Astrocyte (in vitro differentiated cells and primary cell): ENCODE results near the gene PLD5. TPM values are rescaled to one million over a fixed set of nuclear protein-coding genes. Genes with fewer than 3 reads are reported as not detected.
"Not testable (repeated sequence)": the region's sequence is repeated elsewhere in the genome, so short reads cannot be mapped to it uniquely, and the experiment has no call there.

ENCODE experiments used
- DNase-seq: peaks from one replicate; pipeline ENCODE4 v3.0.0-alpha.2; 2010; ENCODE audit warnings: low read depth
- FAIRE-seq: peaks from 2 replicates; lab custom pipeline; 2011; peaks lifted over from hg19 to GRCh38; lab: Jason Lieb, UNC
- H2AFZ ChIP-seq: 2 replicates; pipeline ENCODE4 v1.6.0; 2012; ENCODE audit warnings: low read depth, low read length, inconsistent platforms
- H3K27ac ChIP-seq: 2 replicates; pipeline ENCODE4 v1.5.1; 2011; ENCODE audit warnings: low read depth, low read length, inconsistent platforms
- H3K27me3 ChIP-seq: 2 replicates; pipeline ENCODE4 v1.6.0; 2011; ENCODE audit warnings: low read length, inconsistent platforms; ENCODE audit not compliant: insufficient read depth
- H3K36me3 ChIP-seq: 2 replicates; pipeline ENCODE4 v1.5.1; 2011; ENCODE audit warnings: low read length, inconsistent platforms; ENCODE audit not compliant: insufficient read depth
- H3K4me1 ChIP-seq: 2 replicates; pipeline ENCODE4 v1.5.1; 2011; ENCODE audit warnings: low read length, inconsistent platforms; ENCODE audit not compliant: insufficient read depth
- H3K4me2 ChIP-seq: 2 replicates; pipeline ENCODE4 v1.6.0; 2012; ENCODE audit warnings: low read length, inconsistent platforms
- H3K4me3 ChIP-seq: 2 replicates; pipeline ENCODE4 v1.5.1; 2011; ENCODE audit warnings: low read depth, mild to moderate bottlenecking, low read length, inconsistent platforms; ENCODE audit not compliant: insufficient read depth
- H3K79me2 ChIP-seq: 2 replicates; pipeline ENCODE4 v1.6.0; 2012; ENCODE audit warnings: mild to moderate bottlenecking, low read length, inconsistent platforms; ENCODE audit not compliant: insufficient read depth
- H3K9ac ChIP-seq: 2 replicates; pipeline ENCODE4 v1.6.0; 2012; ENCODE audit warnings: mild to moderate bottlenecking, low read length, inconsistent platforms
- H3K9me3 ChIP-seq: 2 replicates; pipeline ENCODE4 v1.5.1; 2012; ENCODE audit warnings: low read depth, mild to moderate bottlenecking, low read length, inconsistent platforms; ENCODE audit not compliant: insufficient read depth
- H4K20me1 ChIP-seq: 2 replicates; pipeline ENCODE4 v1.6.0; 2012; ENCODE audit warnings: low read length, inconsistent platforms; ENCODE audit not compliant: insufficient read depth
- H3K27ac Mint-ChIP-seq: one replicate; pipeline ENCODE4 v1.8.0; 2021; ENCODE audit warnings: mild to moderate bottlenecking, mixed read lengths; ENCODE audit not compliant: unreplicated experiment
- H3K27me3 Mint-ChIP-seq: one replicate; pipeline ENCODE4 v1.8.0; 2021; ENCODE audit warnings: low read depth, mixed read lengths; ENCODE audit not compliant: unreplicated experiment
- H3K36me3 Mint-ChIP-seq: one replicate; pipeline ENCODE4 v1.8.0; 2021; ENCODE audit warnings: low read depth, mixed read lengths; ENCODE audit not compliant: unreplicated experiment
- H3K4me1 Mint-ChIP-seq: one replicate; pipeline ENCODE4 v1.8.0; 2021; ENCODE audit warnings: low read depth, mixed read lengths; ENCODE audit not compliant: unreplicated experiment
- H3K4me3 Mint-ChIP-seq: one replicate; pipeline ENCODE4 v1.8.0; 2021; ENCODE audit warnings: mild to moderate bottlenecking, moderate library complexity, mixed read lengths; ENCODE audit not compliant: unreplicated experiment
- H3K9me3 Mint-ChIP-seq: one replicate; pipeline ENCODE4 v1.8.0; 2021; ENCODE audit warnings: mild to moderate bottlenecking, mixed read lengths; ENCODE audit not compliant: unreplicated experiment
- EZH2 ChIP-seq: IDR thresholded peaks from 2 replicates; pipeline ENCODE4 v1.6.1; 2012; ENCODE audit warnings: mild to moderate bottlenecking, low read length, inconsistent platforms; ENCODE audit not compliant: insufficient read depth
- total RNA-seq: library from RNA; stranded (reverse); gene quantifications from 2 replicates; pipeline ENCODE4 v1.2.1, GENCODE V29; 2021
- TF ChIP-seq, protein P1 (sequence below): IDR thresholded peaks from 2 replicates; pipeline ENCODE4 v1.5.1; 2011; ENCODE audit warnings: low read depth, mild to moderate bottlenecking, inconsistent platforms, low read length, moderate library complexity; ENCODE audit not compliant: insufficient read depth

PLD5 gene
- total RNA-seq, 1 donor from 2014 or later, result 4.9 TPM

DNA sequence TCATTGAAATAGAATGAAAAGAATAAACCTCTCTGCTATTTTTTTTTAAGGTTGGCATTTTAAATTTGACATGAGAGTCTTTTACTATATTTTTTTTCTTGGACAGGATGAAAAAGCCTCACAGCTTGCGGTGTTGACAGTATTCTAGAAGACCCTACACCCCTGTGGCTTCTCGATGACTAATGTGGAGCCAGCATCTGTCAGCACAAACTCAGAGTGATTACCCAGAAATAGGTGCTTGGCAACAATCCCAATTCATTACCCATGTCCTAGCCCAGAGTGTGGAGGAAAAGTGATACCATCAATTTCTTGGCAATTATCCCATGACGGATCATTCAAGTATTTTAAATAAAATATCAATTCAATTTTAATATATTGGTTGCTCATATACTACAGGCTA is 338.8 kb downstream of the PLD5 start:
- Histone ChIP-seq H3K27ac (no peak overlapping the region), H3K27me3 (no peaks in the 10 kb centered on the region), H3K4me1 (no peaks in the 10 kb centered on the region), H3K4me2 (no peak overlapping the region), H3K36me3 (no peaks in the 10 kb centered on the region), H4K20me1 (no peaks in the 10 kb centered on the region), H3K9ac (no peak overlapping the region), H3K4me3 (no peak overlapping the region), H3K79me2 (no peaks in the 10 kb centered on the region), H3K9me3 (no peaks in the 10 kb centered on the region), H2AFZ (no peak overlapping the region)
- Mint-ChIP-seq H3K9me3 (no peaks in the 10 kb centered on the region), H3K4me3 (no peak overlapping the region), H3K4me1 (peaks cover 3% of the 10 kb centered on the region), H3K27me3 (peaks cover 2% of the 10 kb centered on the region), H3K36me3 (no peaks in the 10 kb centered on the region), H3K27ac (no peak overlapping the region)
- FAIRE-seq, result no peak
- TF ChIP-seq, protein P1, sequence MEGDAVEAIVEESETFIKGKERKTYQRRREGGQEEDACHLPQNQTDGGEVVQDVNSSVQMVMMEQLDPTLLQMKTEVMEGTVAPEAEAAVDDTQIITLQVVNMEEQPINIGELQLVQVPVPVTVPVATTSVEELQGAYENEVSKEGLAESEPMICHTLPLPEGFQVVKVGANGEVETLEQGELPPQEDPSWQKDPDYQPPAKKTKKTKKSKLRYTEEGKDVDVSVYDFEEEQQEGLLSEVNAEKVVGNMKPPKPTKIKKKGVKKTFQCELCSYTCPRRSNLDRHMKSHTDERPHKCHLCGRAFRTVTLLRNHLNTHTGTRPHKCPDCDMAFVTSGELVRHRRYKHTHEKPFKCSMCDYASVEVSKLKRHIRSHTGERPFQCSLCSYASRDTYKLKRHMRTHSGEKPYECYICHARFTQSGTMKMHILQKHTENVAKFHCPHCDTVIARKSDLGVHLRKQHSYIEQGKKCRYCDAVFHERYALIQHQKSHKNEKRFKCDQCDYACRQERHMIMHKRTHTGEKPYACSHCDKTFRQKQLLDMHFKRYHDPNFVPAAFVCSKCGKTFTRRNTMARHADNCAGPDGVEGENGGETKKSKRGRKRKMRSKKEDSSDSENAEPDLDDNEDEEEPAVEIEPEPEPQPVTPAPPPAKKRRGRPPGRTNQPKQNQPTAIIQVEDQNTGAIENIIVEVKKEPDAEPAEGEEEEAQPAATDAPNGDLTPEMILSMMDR, result no peak
- no peak for TF ChIP-seq EZH2
- DNase-seq, result no peak

DNA sequence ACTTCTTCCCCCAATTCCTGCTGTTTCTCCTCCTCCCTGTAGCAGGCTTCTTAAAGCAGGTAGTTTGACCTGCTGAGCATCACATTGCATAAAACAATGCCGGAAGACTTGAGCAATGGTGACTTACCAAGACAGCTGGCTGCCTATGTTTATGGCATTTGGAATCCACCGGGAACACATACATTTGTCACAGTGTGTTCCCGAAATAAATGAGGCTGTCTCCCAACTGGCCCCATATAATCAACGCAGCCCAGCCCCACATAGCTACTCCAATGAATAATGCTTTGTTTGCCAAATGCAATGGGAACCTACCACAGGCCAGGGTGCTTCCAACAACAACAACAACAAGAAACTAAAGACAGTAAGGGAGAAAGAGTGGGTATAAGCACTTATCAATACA is 339.5 kb downstream of the PLD5 start:
- Histone ChIP-seq H3K4me2 (no peak overlapping the region), H3K9me3 (no peaks in the 10 kb centered on the region), H3K79me2 (no peaks in the 10 kb centered on the region), H3K4me1 (no peaks in the 10 kb centered on the region), H4K20me1 (no peaks in the 10 kb centered on the region), H3K36me3 (no peaks in the 10 kb centered on the region), H3K4me3 (no peak overlapping the region), H3K9ac (no peak overlapping the region), H3K27me3 (no peaks in the 10 kb centered on the region), H3K27ac (no peak overlapping the region), H2AFZ (no peak overlapping the region)
- Mint-ChIP-seq H3K4me3 (no peak overlapping the region), H3K27me3 (peaks cover 2% of the 10 kb centered on the region), H3K4me1 (peaks cover 3% of the 10 kb centered on the region), H3K36me3 (no peaks in the 10 kb centered on the region), H3K27ac (no peak overlapping the region), H3K9me3 (no peaks in the 10 kb centered on the region)
- FAIRE-seq (no peak), DNase-seq (no peak)
- TF ChIP-seq, protein P1, result no peak
- TF ChIP-seq EZH2, result no peak

DNA sequence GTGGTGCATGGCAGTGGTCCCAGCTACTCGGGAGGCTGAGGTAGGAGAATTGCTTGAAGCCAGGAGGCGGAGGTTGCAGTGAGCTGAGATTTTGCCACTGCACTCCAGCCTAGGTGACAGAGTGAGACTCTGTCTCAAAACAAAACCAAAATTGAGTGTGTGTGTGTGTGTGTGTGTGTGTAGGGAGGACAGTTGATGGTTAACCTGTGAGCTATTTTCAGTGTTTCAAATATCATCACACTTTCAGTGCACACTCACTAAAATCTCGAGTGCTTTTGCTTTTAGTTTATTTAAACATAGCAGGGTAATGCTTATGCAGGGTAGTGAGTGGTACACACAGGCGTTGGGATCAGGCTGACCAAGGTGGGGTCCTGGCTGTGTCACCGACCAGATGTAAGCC is 344.7 kb downstream of the PLD5 start:
- not testable (repeated sequence) for H3K36me3 Mint-ChIP-seq, H3K36me3 ChIP-seq, H3K27ac Mint-ChIP-seq, H3K9ac ChIP-seq, H3K4me3 Mint-ChIP-seq, H3K4me3 ChIP-seq, FAIRE-seq, H3K4me1 ChIP-seq, H4K20me1 ChIP-seq, H3K27me3 ChIP-seq, H2AFZ ChIP-seq, H3K9me3 ChIP-seq, H3K27me3 Mint-ChIP-seq, H3K4me2 ChIP-seq, DNase-seq, H3K27ac ChIP-seq, H3K79me2 ChIP-seq, H3K4me1 Mint-ChIP-seq
- peaks cover 12% of the 10 kb centered on the region for H3K9me3 Mint-ChIP-seq
